Hepatocyte (in vitro differentiated cells): ENCODE data around the gene IZUMO1. TPM values are rescaled to one million over a fixed set of nuclear protein-coding genes. Genes with fewer than 3 reads are reported as not detected.
"Not testable (repeated sequence)": the region's sequence is repeated elsewhere in the genome, so short reads cannot be mapped to it uniquely, and the experiment has no call there.

ENCODE experiments used
- DNase-seq: peaks from one replicate; pipeline ENCODE4 v3.0.0-alpha.2; 2016; ENCODE audit warnings: low spot score
- H2AFZ ChIP-seq: fragments of 200-600 bp; sonication (generic); 2 replicates; pipeline ENCODE4 v1.6.0; 2016; ENCODE audit warnings: antibody characterized with exemption, mild to moderate bottlenecking
- H3K27ac ChIP-seq: fragments of 200-600 bp; sonication (generic); 2 replicates; pipeline ENCODE4 v1.5.1; 2016; ENCODE audit warnings: mild to moderate bottlenecking
- H3K27me3 ChIP-seq: fragments of 200-600 bp; sonication (generic); 2 replicates; pipeline ENCODE4 v1.6.1; 2016
- H3K36me3 ChIP-seq: fragments of 200-600 bp; sonication (generic); replicated peaks from 2 replicates; pipeline ENCODE4 v1.5.1; 2016; ENCODE audit warnings: low read depth; ENCODE audit not compliant: insufficient read depth
- H3K4me1 ChIP-seq: fragments of 200-600 bp; sonication (generic); 2 replicates; pipeline ENCODE4 v1.5.1; 2016; ENCODE audit warnings: mild to moderate bottlenecking, moderate library complexity; ENCODE audit not compliant: insufficient read depth
- H3K4me2 ChIP-seq: fragments of 200-600 bp; sonication (generic); 2 replicates; pipeline ENCODE4 v1.6.0; 2016
- H3K4me3 ChIP-seq: fragments of 200-600 bp; sonication (generic); 2 replicates; pipeline ENCODE4 v1.5.1; 2016; ENCODE audit warnings: mild to moderate bottlenecking
- H3K79me2 ChIP-seq: fragments of 200-600 bp; sonication (generic); 2 replicates; pipeline ENCODE4 v1.6.0; 2017; ENCODE audit warnings: mild to moderate bottlenecking
- H3K9me2 ChIP-seq: fragments of 200-600 bp; sonication (generic); replicated peaks from 2 replicates; pipeline ENCODE4 v1.6.0; 2017; ENCODE audit warnings: mild to moderate bottlenecking; ENCODE audit not compliant: insufficient read depth
- H3K9me3 ChIP-seq: fragments of 200-600 bp; sonication (generic); 2 replicates; pipeline ENCODE4 v1.5.1; 2016; ENCODE audit warnings: low read depth, mild to moderate bottlenecking
- H4K20me1 ChIP-seq: fragments of 200-600 bp; sonication (generic); 2 replicates; pipeline ENCODE4 v1.6.0; 2016; ENCODE audit warnings: mild to moderate bottlenecking; ENCODE audit not compliant: insufficient read depth, poor library complexity, severe bottlenecking
- EZH2 ChIP-seq: fragments of 200-600 bp; sonication (generic); IDR thresholded peaks from 2 replicates; pipeline ENCODE4 v1.6.1; 2016; ENCODE audit warnings: antibody characterized with exemption, mild to moderate bottlenecking, borderline replicate concordance
- EZH2phosphoT487 ChIP-seq: fragments of 200-600 bp; sonication (generic); IDR thresholded peaks from one replicate; pipeline ENCODE4 v1.6.1; 2018; ENCODE audit warnings: antibody characterized with exemption, mild to moderate bottlenecking, low read depth, moderate library complexity; ENCODE audit not compliant: unreplicated experiment, severe bottlenecking
- WGBS: methylation state at CpG from one replicate; pipeline ENCODE4 v1.1.6; 2016; ENCODE audit warnings: low lambda C conversion rate; ENCODE audit errors: missing lambda C conversion rate; 5-methylcytosine and 5-hydroxymethylcytosine counted together
- polyA plus RNA-seq: library from polyadenylated mRNA; unstranded; fragments of >200 nt; fragmentation: Nextera tagmentation; extraction: Ambion mirVana; gene quantifications from 2 replicates; pipeline ENCODE4 v1.2.1, GENCODE V29; 2016
- total RNA-seq: library from RNA; depleted of rRNA; stranded (reverse); fragments of >200 nt; gene quantifications from 2 replicates; pipeline ENCODE4 v1.2.3, GENCODE V29; 2014
- TF ChIP-seq, protein P1 (sequence below): fragments of 200-600 bp; sonication (generic); IDR thresholded peaks from 2 replicates; pipeline ENCODE4 v1.5.1; 2016; ENCODE audit warnings: antibody characterized with exemption, mild to moderate bottlenecking; ENCODE audit not compliant: poor library complexity

The IZUMO1 gene
- total and polyA plus RNA-seq, 2 experiments from 2014 or later = 0.52 to 0.57 TPM

DNA sequence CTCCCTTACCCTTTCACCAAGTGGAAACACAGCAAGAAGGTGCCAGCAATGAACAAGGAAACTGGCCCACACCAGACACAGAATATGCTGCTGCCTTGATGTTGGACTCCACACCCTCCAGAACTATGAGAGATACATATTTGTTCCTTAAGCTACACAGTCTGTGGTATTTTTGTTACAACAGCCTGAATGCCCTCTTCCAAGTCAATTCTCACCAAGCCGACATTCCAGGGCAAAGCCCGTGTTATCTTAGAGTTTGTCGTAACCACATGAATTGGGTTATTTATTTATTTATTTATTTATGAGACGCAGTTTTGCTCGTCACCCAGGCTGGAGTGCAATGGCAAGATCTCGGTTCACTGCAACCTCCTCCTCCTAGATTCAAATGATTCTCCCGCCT lies 23.6 kb upstream of the IZUMO1 start:
- H3K79me2 ChIP-seq = no peaks in the 10 kb centered on the region
- no peak for DNase-seq
- H3K27me3 ChIP-seq = no peaks in the 10 kb centered on the region
- no peaks in the 10 kb centered on the region for H3K4me1 ChIP-seq
- H3K4me2 ChIP-seq = no peak overlapping the region
- WGBS = 68% methylated on average over 7 of the region's 7 CpGs
- no peaks in the 10 kb centered on the region for H3K36me3 ChIP-seq
- TF ChIP-seq EZH2phosphoT487 (no peak), EZH2 (no peak)
- TF ChIP-seq, protein P1, sequence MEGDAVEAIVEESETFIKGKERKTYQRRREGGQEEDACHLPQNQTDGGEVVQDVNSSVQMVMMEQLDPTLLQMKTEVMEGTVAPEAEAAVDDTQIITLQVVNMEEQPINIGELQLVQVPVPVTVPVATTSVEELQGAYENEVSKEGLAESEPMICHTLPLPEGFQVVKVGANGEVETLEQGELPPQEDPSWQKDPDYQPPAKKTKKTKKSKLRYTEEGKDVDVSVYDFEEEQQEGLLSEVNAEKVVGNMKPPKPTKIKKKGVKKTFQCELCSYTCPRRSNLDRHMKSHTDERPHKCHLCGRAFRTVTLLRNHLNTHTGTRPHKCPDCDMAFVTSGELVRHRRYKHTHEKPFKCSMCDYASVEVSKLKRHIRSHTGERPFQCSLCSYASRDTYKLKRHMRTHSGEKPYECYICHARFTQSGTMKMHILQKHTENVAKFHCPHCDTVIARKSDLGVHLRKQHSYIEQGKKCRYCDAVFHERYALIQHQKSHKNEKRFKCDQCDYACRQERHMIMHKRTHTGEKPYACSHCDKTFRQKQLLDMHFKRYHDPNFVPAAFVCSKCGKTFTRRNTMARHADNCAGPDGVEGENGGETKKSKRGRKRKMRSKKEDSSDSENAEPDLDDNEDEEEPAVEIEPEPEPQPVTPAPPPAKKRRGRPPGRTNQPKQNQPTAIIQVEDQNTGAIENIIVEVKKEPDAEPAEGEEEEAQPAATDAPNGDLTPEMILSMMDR = no peak
- H3K9me3 ChIP-seq = no peaks in the 10 kb centered on the region
- no peak overlapping the region for H3K27ac ChIP-seq
- no peak overlapping the region for H2AFZ ChIP-seq
- H4K20me1 ChIP-seq = no peaks in the 10 kb centered on the region
- no peak overlapping the region for H3K4me3 ChIP-seq
- H3K9me2 ChIP-seq = no peaks in the 10 kb centered on the region

GRCh38 chr19:48768994-48769713 lies 22.4 kb upstream of the IZUMO1 start:
- no peak for TF ChIP-seq EZH2
- TF ChIP-seq EZH2phosphoT487 = no peak
- TF ChIP-seq, protein P1 = no peak
- Histone ChIP-seq H3K36me3 (no peaks in the 10 kb centered on the region), H3K4me3 (no peak overlapping the region), H3K79me2 (no peaks in the 10 kb centered on the region), H3K9me2 (no peaks in the 10 kb centered on the region), H3K4me2 (no peak overlapping the region), H3K9me3 (no peaks in the 10 kb centered on the region), H3K4me1 (no peaks in the 10 kb centered on the region), H2AFZ (no peak overlapping the region), H4K20me1 (no peaks in the 10 kb centered on the region), H3K27me3 (no peaks in the 10 kb centered on the region), H3K27ac (no peak overlapping the region)
- no peak for DNase-seq
- 92% methylated on average over 11 of the region's 11 CpGs for WGBS

- H3K79me2 ChIP-seq, H3K4me2 ChIP-seq, H2AFZ ChIP-seq, H3K4me1 ChIP-seq, H3K27ac ChIP-seq, H4K20me1 ChIP-seq, H3K36me3 ChIP-seq, H3K4me3 ChIP-seq, H3K9me2 ChIP-seq, H3K9me3 ChIP-seq, H3K27me3 ChIP-seq, DNase-seq: not testable (repeated sequence)
- 46% methylated on average over 6 of the region's 6 CpGs for WGBS
Observed at GRCh38 chr19:48768171-48768753, 21.6 kb upstream of the IZUMO1 start.

GRCh38 chr19:48765816-48766215 lies 19.1 kb upstream of the IZUMO1 start:
- not testable (repeated sequence) for H2AFZ ChIP-seq, H3K27ac ChIP-seq, H3K9me2 ChIP-seq, H3K36me3 ChIP-seq, H3K27me3 ChIP-seq, DNase-seq, H3K4me3 ChIP-seq, H3K9me3 ChIP-seq, H4K20me1 ChIP-seq, H3K4me1 ChIP-seq, H3K4me2 ChIP-seq, H3K79me2 ChIP-seq
- 56% methylated on average over 5 of the region's 5 CpGs for WGBS
